NB4 (cell line): ENCODE results near the gene POLA1.

ENCODE experiments used
- TF ChIP-seq, protein P1 (sequence below): IDR thresholded peaks from one replicate; pipeline ENCODE4 v1.5.1; 2012; ENCODE audit warnings: low read depth, low read length
- TF ChIP-seq, protein P2 (sequence below): IDR thresholded peaks from 2 replicates; pipeline ENCODE4 v1.6.1; 2011; ENCODE audit warnings: low read depth, low read length

DNA sequence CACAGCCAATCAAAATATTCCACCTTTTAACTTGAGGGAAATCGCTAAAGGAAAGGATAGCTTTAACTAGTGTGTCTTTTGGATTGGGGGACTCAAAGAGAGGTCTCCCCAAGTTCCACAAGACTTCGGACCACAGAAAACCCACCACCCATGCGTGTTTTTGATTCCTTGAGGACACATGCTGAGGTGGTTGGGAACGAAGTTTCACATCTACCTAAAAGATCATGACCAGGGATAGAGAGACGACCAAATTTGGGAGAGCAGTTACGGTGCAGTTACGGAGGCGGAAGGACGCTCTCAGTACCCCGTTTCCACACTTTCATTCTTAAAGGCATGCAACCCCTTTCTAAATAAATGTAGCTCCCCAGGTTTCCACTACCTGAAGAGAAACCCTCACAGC lies 47.7 kb upstream of the POLA1 start:
- TF ChIP-seq, protein P1, sequence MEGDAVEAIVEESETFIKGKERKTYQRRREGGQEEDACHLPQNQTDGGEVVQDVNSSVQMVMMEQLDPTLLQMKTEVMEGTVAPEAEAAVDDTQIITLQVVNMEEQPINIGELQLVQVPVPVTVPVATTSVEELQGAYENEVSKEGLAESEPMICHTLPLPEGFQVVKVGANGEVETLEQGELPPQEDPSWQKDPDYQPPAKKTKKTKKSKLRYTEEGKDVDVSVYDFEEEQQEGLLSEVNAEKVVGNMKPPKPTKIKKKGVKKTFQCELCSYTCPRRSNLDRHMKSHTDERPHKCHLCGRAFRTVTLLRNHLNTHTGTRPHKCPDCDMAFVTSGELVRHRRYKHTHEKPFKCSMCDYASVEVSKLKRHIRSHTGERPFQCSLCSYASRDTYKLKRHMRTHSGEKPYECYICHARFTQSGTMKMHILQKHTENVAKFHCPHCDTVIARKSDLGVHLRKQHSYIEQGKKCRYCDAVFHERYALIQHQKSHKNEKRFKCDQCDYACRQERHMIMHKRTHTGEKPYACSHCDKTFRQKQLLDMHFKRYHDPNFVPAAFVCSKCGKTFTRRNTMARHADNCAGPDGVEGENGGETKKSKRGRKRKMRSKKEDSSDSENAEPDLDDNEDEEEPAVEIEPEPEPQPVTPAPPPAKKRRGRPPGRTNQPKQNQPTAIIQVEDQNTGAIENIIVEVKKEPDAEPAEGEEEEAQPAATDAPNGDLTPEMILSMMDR: no peak
- TF ChIP-seq, protein P2, sequence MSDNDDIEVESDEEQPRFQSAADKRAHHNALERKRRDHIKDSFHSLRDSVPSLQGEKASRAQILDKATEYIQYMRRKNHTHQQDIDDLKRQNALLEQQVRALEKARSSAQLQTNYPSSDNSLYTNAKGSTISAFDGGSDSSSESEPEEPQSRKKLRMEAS: no peak
